22Rv1 (cell line): Measurements from ENCODE around the gene NANOS3.

Source experiments
- CTCF ChIP-seq: fragments of 450-650 bp; IDR thresholded peaks from 2 replicates; pipeline ENCODE4 v1.5.1; 2017; ENCODE audit warnings: mild to moderate bottlenecking
- ZFX ChIP-seq: fragments of 450-650 bp; IDR thresholded peaks from 2 replicates; pipeline ENCODE4 v1.6.1; 2017; ENCODE audit warnings: antibody characterized with exemption, borderline replicate concordance

- no peak for TF ChIP-seq CTCF
- no peak for TF ChIP-seq ZFX
These were observed 15.9 kb downstream of the NANOS3 start for GRCh38 chr19:13892870-13893269.
